Subcutaneous abdominal adipose tissue (tissue), 5 donors: ENCODE measurements around the gene WDR88.
A peak's percentile ranks its signal among the peaks of the same experiment; 100 is the strongest.
"Not testable (repeated sequence)": the region's sequence is repeated elsewhere in the genome, so short reads cannot be mapped to it uniquely, and the experiment has no call there.

Experiments used
- H3K27ac ChIP-seq: one replicate; pipeline ENCODE4 v1.7.0; 2013; ENCODE audit warnings: low read depth, mild to moderate bottlenecking, inconsistent platforms, low read length, moderate library complexity
- H3K27me3 ChIP-seq, 5 donors: one replicate each; pipeline ENCODE4 v1.7.0; 2013; ENCODE audit warnings: low read length in 5 of 5, inconsistent platforms in 1 of 5; ENCODE audit not compliant: control insufficient read depth in 5 of 5, insufficient read depth in 4 of 5
- H3K36me3 ChIP-seq, 5 donors: one replicate each; pipeline ENCODE4 v1.7.0; 2013; ENCODE audit warnings: low read length in 5 of 5; ENCODE audit not compliant: control insufficient read depth in 5 of 5, insufficient read depth in 5 of 5
- H3K4me1 ChIP-seq, 5 donors: one replicate each; pipeline ENCODE4 v1.7.0; 2013; ENCODE audit warnings: low read length in 5 of 5, mild to moderate bottlenecking in 3 of 5, moderate library complexity in 1 of 5; ENCODE audit not compliant: control insufficient read depth in 5 of 5, insufficient read depth in 5 of 5
- H3K4me3 ChIP-seq, 5 donors: one replicate each; pipeline ENCODE4 v1.7.0; 2013; ENCODE audit warnings: low read length in 5 of 5, low read depth in 1 of 5
- H3K9ac ChIP-seq, 5 donors: one replicate each; pipeline ENCODE4 v1.7.0; 2013; ENCODE audit warnings: low read length in 5 of 5, mild to moderate bottlenecking in 4 of 5, moderate library complexity in 3 of 5
- H3K9me3 ChIP-seq, 5 donors: one replicate each; pipeline ENCODE4 v1.7.0; 2013; ENCODE audit warnings: low read length in 5 of 5; ENCODE audit not compliant: control insufficient read depth in 5 of 5
- donor health status: healthy.
- donor health status: healthy.
- donor health status: healthy.
- donor health status: healthy.
- donor health status: healthy.

The WDR88 gene

DNA sequence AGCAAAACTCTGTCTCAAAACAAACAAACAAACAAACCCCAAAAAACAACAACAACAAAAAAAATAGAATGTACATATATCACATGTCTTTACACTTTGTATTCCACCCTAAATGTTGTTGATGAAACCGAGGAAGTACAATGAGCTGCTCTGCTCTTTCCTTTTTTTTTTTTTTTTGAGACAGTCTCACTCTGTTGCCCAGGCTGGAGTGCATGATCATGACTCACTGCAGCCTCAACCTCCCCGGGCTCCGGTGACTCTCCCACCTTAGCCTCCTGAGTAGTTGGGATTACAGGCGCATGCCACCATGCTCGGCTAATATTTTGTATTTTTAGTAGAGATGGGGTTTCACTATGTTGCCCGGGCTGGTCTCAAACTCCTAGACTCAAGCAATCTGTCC, 31.6 kb downstream of the WDR88 start:
- Histone ChIP-seq H3K4me3 (no peak overlapping the region), H3K36me3 (no peaks in the 10 kb centered on the region), H3K9ac (no peak overlapping the region), H3K9me3 (peaks cover 0 to 3% (median 2%) of the 10 kb centered on the region in 5 donors), H3K27ac (no peak overlapping the region), H3K4me1 (no peaks in the 10 kb centered on the region), H3K27me3 (no peaks in the 10 kb centered on the region)

- H3K4me3 ChIP-seq, H3K9me3 ChIP-seq, H3K36me3 ChIP-seq, H3K4me1 ChIP-seq, H3K9ac ChIP-seq, H3K27ac ChIP-seq, H3K27me3 ChIP-seq: not testable (repeated sequence)
These were observed 34.1 kb downstream of the WDR88 start for GRCh38 chr19:33166037-33166436.

- Histone ChIP-seq H3K4me1 (no peaks in the 10 kb centered on the region), H3K4me3 (no peak overlapping the region), H3K9ac (no peak overlapping the region), H3K36me3 (no peaks in the 10 kb centered on the region), H3K27ac (no peak overlapping the region), H3K9me3 (peaks cover 0 to 3% (median 2%) of the 10 kb centered on the region in 5 donors), H3K27me3 (no peaks in the 10 kb centered on the region)
These were observed 35.5 kb downstream of the WDR88 start for GRCh38 chr19:33167438-33167837.

GRCh38 chr19:33168528-33168927, 36.6 kb downstream of the WDR88 start:
- Histone ChIP-seq H3K9ac (no peak overlapping the region), H3K27ac (no peak overlapping the region), H3K27me3 (no peaks in the 10 kb centered on the region), H3K36me3 (no peaks in the 10 kb centered on the region), H3K4me1 (peaks cover 0 to 5% (median 2%) of the 10 kb centered on the region in 5 donors), H3K4me3 (no peak overlapping the region), H3K9me3 (peaks cover 0 to 3% (median 2%) of the 10 kb centered on the region in 5 donors)

GRCh38 chr19:33171222-33171795, 39.4 kb downstream of the WDR88 start:
- H3K4me3 ChIP-seq: no peak overlapping the region
- no peaks in the 10 kb centered on the region for H3K27me3 ChIP-seq
- H3K27ac ChIP-seq: no peak overlapping the region

DNA sequence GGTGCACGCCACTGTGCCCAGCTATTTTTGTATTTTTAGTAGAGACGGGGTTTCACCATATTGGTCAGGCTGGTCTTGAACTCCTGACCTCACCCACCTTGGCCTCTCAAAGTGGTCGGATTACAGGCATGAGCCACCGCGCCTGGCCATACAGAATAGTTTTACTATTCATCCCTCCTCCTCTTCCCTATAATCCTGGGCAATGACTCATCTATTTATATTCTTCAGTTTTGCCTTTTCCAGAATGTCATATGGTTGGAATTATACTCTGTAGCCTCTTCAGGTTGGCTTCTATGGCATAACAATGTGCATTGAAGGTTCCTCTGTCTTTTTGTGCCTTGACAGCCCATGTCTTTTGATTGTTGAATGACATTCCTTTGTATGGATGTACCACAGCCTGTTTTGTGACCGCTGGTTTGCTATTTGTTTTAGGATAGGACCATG, 40.0 kb downstream of the WDR88 start:
- no peaks in the 10 kb centered on the region for H3K27me3 ChIP-seq
- no peak overlapping the region for H3K4me3 ChIP-seq
- peaks cover 9 to 19% (median 15%) of the 10 kb centered on the region in 5 donors for H3K4me1 ChIP-seq
- H3K9me3 ChIP-seq: peaks cover 0 to 3% (median 2%) of the 10 kb centered on the region in 5 donors
- H3K27ac ChIP-seq: no peak overlapping the region
- no peak overlapping the region for H3K9ac ChIP-seq
- H3K36me3 ChIP-seq: no peaks in the 10 kb centered on the region

More at GRCh38 chr19:33171222-33171795, 39.4 kb downstream of the WDR88 start:
- Histone ChIP-seq H3K4me1 (peaks cover 5 to 15% (median 14%) of the 10 kb centered on the region in 5 donors), H3K36me3 (no peaks in the 10 kb centered on the region), H3K9me3 (peaks cover 0 to 3% (median 2%) of the 10 kb centered on the region in 5 donors), H3K9ac (no peak overlapping the region)

GRCh38 chr19:33174186-33174585, 42.3 kb downstream of the WDR88 start:
- H3K4me3 ChIP-seq: no peak overlapping the region
- H3K27me3 ChIP-seq: peaks cover 0 to 2% (median 0%) of the 10 kb centered on the region in 5 donors
- no peak overlapping the region for H3K27ac ChIP-seq
- no peaks in the 10 kb centered on the region for H3K36me3 ChIP-seq
- H3K9ac ChIP-seq: no peak overlapping the region
- H3K4me1 ChIP-seq: peaks cover 12 to 30% (median 25%) of the 10 kb centered on the region in 5 donors
- H3K9me3 ChIP-seq: no peaks in the 10 kb centered on the region

DNA sequence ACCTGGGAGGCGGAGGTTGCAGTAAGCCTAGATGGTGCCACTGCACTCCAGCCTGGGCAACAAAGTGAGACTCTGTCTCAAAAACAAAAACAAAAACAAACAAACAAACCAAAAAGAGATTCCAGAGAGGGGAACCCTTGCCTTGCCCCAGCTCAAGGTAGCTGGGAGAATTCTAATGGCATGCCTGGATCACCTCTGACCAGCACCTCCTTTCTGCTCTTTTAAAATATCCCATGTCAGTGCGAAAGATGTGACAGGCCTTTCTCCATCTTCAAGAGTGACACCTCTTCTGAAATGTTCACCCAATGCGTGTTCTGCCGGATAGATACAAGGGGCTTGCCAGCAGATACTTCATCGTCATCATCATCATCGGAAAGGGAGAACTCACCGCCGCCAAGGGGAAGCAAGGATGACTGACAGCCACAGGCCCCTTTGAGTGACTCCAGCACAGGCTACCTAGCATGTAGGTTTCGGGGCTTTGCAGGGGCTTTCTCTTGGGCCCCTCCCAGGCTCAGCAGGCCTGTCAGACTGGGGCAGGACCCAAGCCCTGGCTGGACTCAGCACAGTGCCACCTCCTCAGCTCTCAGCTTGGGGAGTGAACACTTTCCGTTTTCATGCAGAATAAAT, 43.4 kb downstream of the WDR88 start:
- no peak overlapping the region for H3K4me3 ChIP-seq
- H3K4me1 ChIP-seq: peaks cover 12 to 30% (median 25%) of the 10 kb centered on the region in 5 donors
- no peaks in the 10 kb centered on the region for H3K9me3 ChIP-seq
- H3K27ac ChIP-seq: no peak overlapping the region
- no peaks in the 10 kb centered on the region for H3K36me3 ChIP-seq
- no peak overlapping the region for H3K9ac ChIP-seq
- peaks cover 0 to 2% (median 0%) of the 10 kb centered on the region in 5 donors for H3K27me3 ChIP-seq

DNA sequence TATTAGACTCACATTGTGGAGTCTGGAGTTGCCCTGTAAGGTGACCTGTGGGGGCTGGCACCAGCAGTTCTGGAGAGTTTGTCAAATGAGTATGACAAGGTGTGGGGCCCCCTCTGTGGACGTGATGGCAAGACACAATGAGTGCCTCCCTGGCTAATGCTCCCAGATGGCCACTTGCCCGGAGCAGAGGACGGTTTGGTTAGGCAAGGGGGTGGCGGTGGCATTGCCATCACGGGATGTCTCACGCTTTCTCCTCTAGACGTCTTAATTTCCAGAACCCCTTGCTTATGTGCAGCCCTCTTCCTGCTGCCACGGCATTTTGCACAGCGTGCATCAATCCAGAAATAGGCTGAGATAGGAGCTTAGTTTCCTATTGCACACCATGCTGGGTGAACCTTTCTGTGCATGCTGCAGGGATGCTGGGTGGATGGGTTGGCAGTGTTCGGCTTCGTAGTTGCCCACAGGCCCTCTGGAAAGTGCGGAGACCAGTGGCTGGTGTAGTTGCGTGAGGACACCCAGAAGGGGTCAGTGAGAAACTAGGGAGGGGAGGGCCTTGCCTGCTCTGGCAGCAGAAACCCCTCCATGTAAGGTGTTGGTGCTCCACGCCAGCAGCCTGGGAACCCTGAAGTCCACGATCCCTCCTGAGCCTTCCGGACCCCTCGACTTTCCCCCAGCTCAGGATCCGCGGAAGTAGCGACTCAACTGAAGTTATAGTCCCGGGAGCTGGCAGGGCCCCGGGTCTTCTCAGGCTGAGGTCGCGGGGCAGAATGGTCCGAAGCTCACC, 44.2 kb downstream of the WDR88 start:
- H3K4me3 ChIP-seq: peak overlapping the region; percentile 76 to 90 (median 86)
- peak overlapping the region; percentile 58 to 92 (median 85) for H3K9ac ChIP-seq
- H3K27ac ChIP-seq: peak overlapping the region; percentile 84
- no peaks in the 10 kb centered on the region for H3K36me3 ChIP-seq
- H3K27me3 ChIP-seq: peaks cover 0 to 2% (median 0%) of the 10 kb centered on the region in 5 donors
- peaks cover 12 to 30% (median 25%) of the 10 kb centered on the region in 5 donors for H3K4me1 ChIP-seq
- H3K9me3 ChIP-seq: no peaks in the 10 kb centered on the region
